NCI-H1694 treated with DMSO at 0.1 percent for 48 hours (cell line): ENCODE measurements around the gene GORAB.

ENCODE experiments used
- DNase-seq: peaks from one replicate; lab custom pipeline; 2025; lab: John Stamatoyannopoulos, UW

Gene GORAB

GRCh38 chr1:170592591-170593111, 60.7 kb downstream of the GORAB start:
- DNase-seq = no peak

- no peak for DNase-seq
Measured at GRCh38 chr1:170593173-170594011, 61.4 kb downstream of the GORAB start.

GRCh38 chr1:170594066-170594626, 62.2 kb downstream of the GORAB start:
- no peak for DNase-seq

- no peak for DNase-seq
Measured at GRCh38 chr1:170596701-170597100, 64.7 kb downstream of the GORAB start.

- DNase-seq = no peak
Measured at GRCh38 chr1:170598618-170599017, 66.7 kb downstream of the GORAB start.

GRCh38 chr1:170599033-170599432, 67.1 kb downstream of the GORAB start:
- DNase-seq = no peak

- DNase-seq = no peak
Measured at GRCh38 chr1:170601866-170602265, 69.9 kb downstream of the GORAB start.
